GM08714 (cell line): Measurements from ENCODE around the gene ZNF467.

Experiments
- H3K4me3 ChIP-seq: fragments of 200-500 bp; sonication (Bioruptor generic); 2 replicates; pipeline ENCODE4 v1.5.1; 2014; ENCODE audit warnings: mild to moderate bottlenecking, low read length, inconsistent platforms
- ZNF274 ChIP-seq: IDR thresholded peaks from 2 replicates; pipeline ENCODE4 v1.6.1; 2012; ENCODE audit warnings: mild to moderate bottlenecking, low read depth, low read length

ZNF467 gene

GRCh38 chr7:149763563-149764240 lies 9.7 kb downstream of the ZNF467 start:
- no peak for TF ChIP-seq ZNF274

GRCh38 chr7:149762610-149763009 lies 10.8 kb downstream of the ZNF467 start:
- TF ChIP-seq ZNF274: no peak
- H3K4me3 ChIP-seq: no peak overlapping the region

More at GRCh38 chr7:149763563-149764240, 9.7 kb downstream of the ZNF467 start:
- H3K4me3 ChIP-seq: no peak overlapping the region

GRCh38 chr7:149762089-149762488 lies 11.3 kb downstream of the ZNF467 start:
- TF ChIP-seq ZNF274: no peak
- no peak overlapping the region for H3K4me3 ChIP-seq

GRCh38 chr7:149761307-149761706 lies 12.1 kb downstream of the ZNF467 start:
- no peak overlapping the region for H3K4me3 ChIP-seq
- TF ChIP-seq ZNF274: no peak

- H3K4me3 ChIP-seq: no peak overlapping the region
- TF ChIP-seq ZNF274: no peak
Observed at GRCh38 chr7:149760538-149760937, 12.8 kb downstream of the ZNF467 start.

- no peak for TF ChIP-seq ZNF274
- H3K4me3 ChIP-seq: no peak overlapping the region
Observed at GRCh38 chr7:149759093-149759860, 14.1 kb downstream of the ZNF467 start.

- no peak overlapping the region for H3K4me3 ChIP-seq
- TF ChIP-seq ZNF274: no peak
Observed at GRCh38 chr7:149753375-149754233, 19.8 kb downstream of the ZNF467 start.

GRCh38 chr7:149752646-149753045 lies 20.7 kb downstream of the ZNF467 start:
- TF ChIP-seq ZNF274: no peak
- no peak overlapping the region for H3K4me3 ChIP-seq

GRCh38 chr7:149751043-149751775 lies 22.2 kb downstream of the ZNF467 start:
- TF ChIP-seq ZNF274: no peak
- H3K4me3 ChIP-seq: no peak overlapping the region

- no peak overlapping the region for H3K4me3 ChIP-seq
- no peak for TF ChIP-seq ZNF274
Observed at GRCh38 chr7:149750122-149750845, 23.1 kb downstream of the ZNF467 start.

GRCh38 chr7:149748076-149748874 lies 25.1 kb downstream of the ZNF467 start:
- TF ChIP-seq ZNF274: no peak
- H3K4me3 ChIP-seq: no peak overlapping the region

GRCh38 chr7:149743476-149744255 lies 29.7 kb downstream of the ZNF467 start:
- H3K4me3 ChIP-seq: no peak overlapping the region
- no peak for TF ChIP-seq ZNF274
